Nephron (organoid): Measurements from ENCODE around the gene NTM.

Experiments used
- H3K27ac Mint-ChIP-seq, 3 experiments: 2 replicates each; pipeline ENCODE4 v1.8.0; 2020; ENCODE audit warnings: mixed read lengths in 3 of 3, mild to moderate bottlenecking in 2 of 3, moderate library complexity in 1 of 3
- H3K27me3 Mint-ChIP-seq: 2 replicates; pipeline ENCODE4 v1.8.0; 2021; ENCODE audit warnings: low read depth, mild to moderate bottlenecking, moderate library complexity, mixed read lengths
- H3K36me3 Mint-ChIP-seq: 2 replicates; pipeline ENCODE4 v1.8.0; 2020; ENCODE audit warnings: low read depth, mixed read lengths
- H3K4me1 Mint-ChIP-seq: 2 replicates; pipeline ENCODE4 v1.8.0; 2020; ENCODE audit warnings: mixed read lengths
- H3K4me3 Mint-ChIP-seq, 3 experiments: 2 replicates each; pipeline ENCODE4 v1.8.0; 2020; ENCODE audit warnings: mild to moderate bottlenecking in 3 of 3, mixed read lengths in 3 of 3, moderate library complexity in 2 of 3
- H3K9me3 Mint-ChIP-seq: 2 replicates; pipeline ENCODE4 v1.8.0; 2020; ENCODE audit warnings: mixed read lengths
- TF ChIP-seq, protein P1 (sequence below), 3 experiments: fragments of 200-600 bp; sonication (generic); IDR thresholded peaks; one replicate each; pipeline ENCODE4 v1.5.0; 2021; ENCODE audit warnings: antibody characterized with exemption in 3 of 3; ENCODE audit not compliant: unreplicated experiment in 3 of 3

The NTM gene

DNA sequence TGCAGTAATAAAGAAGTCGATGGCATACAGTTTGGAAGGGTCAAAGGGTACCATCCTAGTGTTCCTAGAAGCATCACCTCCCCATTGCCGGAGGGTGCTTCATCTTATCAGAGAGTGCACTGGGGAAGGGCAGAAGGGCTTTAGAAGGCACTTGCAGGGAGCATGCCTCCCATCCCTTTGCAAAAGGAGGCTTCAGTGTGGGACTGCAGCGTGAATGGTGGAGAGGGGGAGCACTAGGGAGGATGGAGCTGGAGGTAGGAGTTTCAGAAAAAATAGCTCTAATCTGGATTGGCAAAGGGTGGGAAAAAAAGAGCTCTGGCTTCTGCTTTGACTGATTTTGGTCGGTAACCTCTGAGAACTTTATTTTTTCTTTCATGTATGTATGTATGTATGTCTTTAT is 5.0 kb downstream of the NTM start:
- Mint-ChIP-seq H3K36me3 (no peaks in the 10 kb centered on the region), H3K27ac (no peak overlapping the region), H3K27me3 (peaks cover 39% of the 10 kb centered on the region), H3K9me3 (no peaks in the 10 kb centered on the region), H3K4me1 (no peaks in the 10 kb centered on the region), H3K4me3 (no peak overlapping the region)
- TF ChIP-seq, protein P1, sequence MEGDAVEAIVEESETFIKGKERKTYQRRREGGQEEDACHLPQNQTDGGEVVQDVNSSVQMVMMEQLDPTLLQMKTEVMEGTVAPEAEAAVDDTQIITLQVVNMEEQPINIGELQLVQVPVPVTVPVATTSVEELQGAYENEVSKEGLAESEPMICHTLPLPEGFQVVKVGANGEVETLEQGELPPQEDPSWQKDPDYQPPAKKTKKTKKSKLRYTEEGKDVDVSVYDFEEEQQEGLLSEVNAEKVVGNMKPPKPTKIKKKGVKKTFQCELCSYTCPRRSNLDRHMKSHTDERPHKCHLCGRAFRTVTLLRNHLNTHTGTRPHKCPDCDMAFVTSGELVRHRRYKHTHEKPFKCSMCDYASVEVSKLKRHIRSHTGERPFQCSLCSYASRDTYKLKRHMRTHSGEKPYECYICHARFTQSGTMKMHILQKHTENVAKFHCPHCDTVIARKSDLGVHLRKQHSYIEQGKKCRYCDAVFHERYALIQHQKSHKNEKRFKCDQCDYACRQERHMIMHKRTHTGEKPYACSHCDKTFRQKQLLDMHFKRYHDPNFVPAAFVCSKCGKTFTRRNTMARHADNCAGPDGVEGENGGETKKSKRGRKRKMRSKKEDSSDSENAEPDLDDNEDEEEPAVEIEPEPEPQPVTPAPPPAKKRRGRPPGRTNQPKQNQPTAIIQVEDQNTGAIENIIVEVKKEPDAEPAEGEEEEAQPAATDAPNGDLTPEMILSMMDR (IDR thresholded peaks at IDR 0.05; ENCODE audit: unreplicated experiment in 3 of 3): no peak

- Mint-ChIP-seq H3K9me3 (no peaks in the 10 kb centered on the region), H3K27ac (no peak overlapping the region), H3K36me3 (no peaks in the 10 kb centered on the region), H3K4me3 (no peak overlapping the region), H3K27me3 (peaks cover 39% of the 10 kb centered on the region), H3K4me1 (no peaks in the 10 kb centered on the region)
- TF ChIP-seq, protein P1 (IDR thresholded peaks at IDR 0.05; ENCODE audit: unreplicated experiment in 3 of 3): no peak
Measured at GRCh38 chr11:131375915-131376314, 5.5 kb downstream of the NTM start.

DNA sequence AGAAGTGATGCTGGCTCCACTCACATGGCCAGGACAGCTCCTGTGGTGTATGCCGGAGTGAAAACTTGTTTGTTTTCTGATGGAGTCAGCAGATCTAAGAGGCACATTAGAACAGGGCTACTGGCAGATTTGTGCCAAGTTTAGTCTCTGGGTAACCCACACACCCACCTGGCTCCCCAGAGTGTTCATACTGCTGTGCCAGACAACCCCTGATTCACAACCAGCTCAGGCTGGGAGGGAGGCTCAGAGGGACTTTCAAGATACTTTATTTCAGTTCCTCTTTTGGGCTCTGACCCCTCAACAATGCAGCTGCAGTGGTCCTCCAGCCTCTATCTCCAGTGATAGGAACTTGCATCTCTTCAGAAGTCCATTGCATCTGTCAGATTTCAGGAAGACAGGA is 8.5 kb downstream of the NTM start:
- Mint-ChIP-seq H3K9me3 (no peaks in the 10 kb centered on the region), H3K27ac (no peak overlapping the region), H3K27me3 (peaks cover 35% of the 10 kb centered on the region), H3K4me1 (no peaks in the 10 kb centered on the region), H3K4me3 (no peak overlapping the region), H3K36me3 (no peaks in the 10 kb centered on the region)
- TF ChIP-seq, protein P1 (IDR thresholded peaks at IDR 0.05; ENCODE audit: unreplicated experiment in 3 of 3): no peak

- Mint-ChIP-seq H3K4me1 (no peaks in the 10 kb centered on the region), H3K36me3 (no peaks in the 10 kb centered on the region), H3K27ac (no peak overlapping the region), H3K4me3 (no peak overlapping the region), H3K9me3 (no peaks in the 10 kb centered on the region), H3K27me3 (peaks cover 7% of the 10 kb centered on the region)
- TF ChIP-seq, protein P1 (IDR thresholded peaks at IDR 0.05; ENCODE audit: unreplicated experiment in 3 of 3): no peak
Measured at GRCh38 chr11:131385763-131386390, 15.5 kb downstream of the NTM start.

DNA sequence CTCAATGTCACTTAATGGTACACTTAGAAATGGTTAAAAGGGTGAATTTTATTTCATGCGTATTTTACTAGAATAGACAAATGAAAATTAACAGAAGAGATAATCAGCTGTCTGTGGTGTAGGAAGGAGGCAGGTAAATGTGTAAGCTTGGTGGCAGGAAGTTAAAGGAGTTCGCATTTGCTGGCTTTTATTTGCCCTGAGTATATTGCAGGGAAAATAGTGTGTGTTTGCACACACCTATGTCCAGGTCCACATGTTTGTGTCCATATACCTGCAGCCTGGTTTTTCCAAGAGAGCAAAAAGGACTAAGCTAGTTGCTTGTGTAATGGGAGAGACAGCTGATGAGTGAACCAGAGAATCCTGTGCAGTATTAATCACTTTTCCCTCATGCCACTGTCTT is 16.0 kb downstream of the NTM start:
- H3K36me3 Mint-ChIP-seq: no peaks in the 10 kb centered on the region
- no peak overlapping the region for H3K4me3 Mint-ChIP-seq
- TF ChIP-seq, protein P1 (IDR thresholded peaks at IDR 0.05; ENCODE audit: unreplicated experiment in 3 of 3): no peak
- no peak overlapping the region for H3K27ac Mint-ChIP-seq
- no peaks in the 10 kb centered on the region for H3K4me1 Mint-ChIP-seq
- no peaks in the 10 kb centered on the region for H3K9me3 Mint-ChIP-seq
- H3K27me3 Mint-ChIP-seq: peaks cover 7% of the 10 kb centered on the region

DNA sequence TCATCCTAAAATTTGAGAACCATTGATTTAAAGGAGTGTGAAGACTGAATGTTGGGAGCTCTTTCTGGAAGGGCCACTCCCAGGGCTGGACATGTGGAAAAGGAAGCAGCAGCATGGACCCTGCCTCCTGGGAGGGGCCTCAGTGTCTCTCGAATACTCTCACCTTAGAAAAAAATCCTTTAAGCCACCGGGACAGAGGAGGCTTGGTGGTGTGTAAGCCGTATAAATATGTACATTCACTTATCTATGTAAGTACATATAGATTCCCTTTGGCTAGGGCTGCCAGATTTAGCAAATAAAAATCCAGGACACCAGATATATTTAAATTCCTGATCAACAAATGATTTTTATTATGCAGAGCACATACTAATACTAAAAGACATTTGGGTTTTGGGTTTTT is 17.6 kb downstream of the NTM start:
- Mint-ChIP-seq H3K27ac (no peak overlapping the region), H3K27me3 (peaks cover 13% of the 10 kb centered on the region), H3K4me3 (no peak overlapping the region), H3K4me1 (no peaks in the 10 kb centered on the region), H3K9me3 (no peaks in the 10 kb centered on the region), H3K36me3 (no peaks in the 10 kb centered on the region)
- TF ChIP-seq, protein P1 (IDR thresholded peaks at IDR 0.05; ENCODE audit: unreplicated experiment in 3 of 3): no peak
